Measurements from ENCODE around the gene ATG9A. TPM values are rescaled to one million over a fixed set of nuclear protein-coding genes. Genes with fewer than 3 reads are reported as not detected.
A peak's percentile ranks its signal among the peaks of the same experiment; 100 is the strongest.

ATG9A gene
- total RNA-seq, 4 donors from 2014 or later: 37.8 to 55.1 (median 45.2) TPM

- WGBS, 2 donors: 80 to 85% methylated on average over 14 to 15 of the region's 18 CpGs
- Histone ChIP-seq H3K4me1 (peaks cover 21 to 46% (median 29%) of the 10 kb centered on the region in 3 donors), H3K27me3 (no peaks in the 10 kb centered on the region), H3K9me3 (no peaks in the 10 kb centered on the region), H3K36me3 (peaks cover 42 to 75% (median 50%) of the 10 kb centered on the region in 3 donors), H3K4me3 (no peak overlapping the region), H3K27ac (peak overlapping the region in 2 of 4 donors; percentile 93 to 98)
- intact Hi-C loops (cut with DNase I): loop anchor here (10.0 kb wide), 1 partner anchor 55 kb away; the partner anchor contains the start of gene NHEJ1
- no peak for DNase-seq
- TF ChIP-seq POLR2A (IDR thresholded peaks at IDR 0.05) (no peak), CTCF (IDR thresholded peaks at IDR 0.05) (no peak)
Observed at GRCh38 chr2:219219784-219220532, 9.5 kb downstream of the ATG9A start.

GRCh38 chr2:219218732-219219701 is 10.4 kb downstream of the ATG9A start, which contains the start of gene ABCB6:
Gene ABCB6 (minus strand): TSS chr2:219218958. CDS start chr2:219218673, 285 bp downstream.
- H3K36me3 ChIP-seq: peaks cover 41 to 75% (median 44%) of the 10 kb centered on the region in 3 donors
- peak; percentile 71 for DNase-seq
- TF ChIP-seq CTCF (IDR thresholded peaks at IDR 0.05): no peak
- peak in 2 of 4 donors; percentile 20 to 74 for TF ChIP-seq POLR2A (IDR thresholded peaks at IDR 0.05)
- intact Hi-C loops (cut with DNase I): loop anchor here (10.0 kb wide), 1 partner anchor 54 kb away; the partner anchor contains the start of gene NHEJ1
- WGBS, 2 donors: 6 to 34% methylated on average over 19 to 20 of the region's 71 CpGs
- peak within 1 kb of the TSS; percentile 88 to 98 (median 95) for H3K27ac ChIP-seq
- H3K9me3 ChIP-seq: no peaks in the 10 kb centered on the region
- H3K4me1 ChIP-seq: peaks cover 21 to 46% (median 29%) of the 10 kb centered on the region in 3 donors
- peak within 1 kb of the TSS; percentile 47 to 77 (median 65) for H3K4me3 ChIP-seq
- no peaks in the 10 kb centered on the region for H3K27me3 ChIP-seq

GRCh38 chr2:219218217-219218731 is 11.2 kb downstream of the ATG9A start:
- DNase-seq: no peak
- intact Hi-C loops (cut with DNase I): loop anchor here (10.0 kb wide), 1 partner anchor 53 kb away; the partner anchor contains the start of gene NHEJ1
- WGBS, 2 donors: 0% methylated on average over 1 to 2 of the region's 37 CpGs
- peaks cover 21 to 46% (median 29%) of the 10 kb centered on the region in 3 donors for H3K4me1 ChIP-seq
- peak overlapping the region; percentile 88 to 98 (median 95) for H3K27ac ChIP-seq
- no peaks in the 10 kb centered on the region for H3K9me3 ChIP-seq
- H3K4me3 ChIP-seq: peak overlapping the region; percentile 47 to 77 (median 65)
- no peak for TF ChIP-seq POLR2A (IDR thresholded peaks at IDR 0.05)
- peak in 1 of 6 experiments; percentile 14 for TF ChIP-seq CTCF (IDR thresholded peaks at IDR 0.05)
- peaks cover 39 to 75% (median 40%) of the 10 kb centered on the region in 3 donors for H3K36me3 ChIP-seq
- no peaks in the 10 kb centered on the region for H3K27me3 ChIP-seq

GRCh38 chr2:219216535-219216915 is 12.9 kb downstream of the ATG9A start:
- intact Hi-C loops (cut with DNase I): loop anchor here (10.0 kb wide), 1 partner anchor 52 kb away; the partner anchor contains the start of gene NHEJ1
- peaks cover 25 to 73% (median 41%) of the 10 kb centered on the region in 3 donors for H3K36me3 ChIP-seq
- no peaks in the 10 kb centered on the region for H3K27me3 ChIP-seq
- TF ChIP-seq POLR2A (IDR thresholded peaks at IDR 0.05): no peak
- TF ChIP-seq CTCF (IDR thresholded peaks at IDR 0.05): no peak
- no peak overlapping the region for H3K4me3 ChIP-seq
- no peak for DNase-seq
- H3K27ac ChIP-seq: peak overlapping the region in 3 of 4 donors; percentile 88 to 98 (median 93)
- no peaks in the 10 kb centered on the region for H3K9me3 ChIP-seq
- WGBS, 2 donors: 84 to 92% methylated on average over 2 to 6 of the region's 6 CpGs
- H3K4me1 ChIP-seq: peaks cover 21 to 46% (median 29%) of the 10 kb centered on the region in 3 donors
